Heart right ventricle (tissue), 16 donors: ENCODE data around the gene CNR2. TPM values are rescaled to one million over a fixed set of nuclear protein-coding genes. Genes with fewer than 3 reads are reported as not detected.
"Not testable (repeated sequence)": the region's sequence is repeated elsewhere in the genome, so short reads cannot be mapped to it uniquely, and the experiment has no call there.

Source experiments
- ATAC-seq, 8 donors: fragments of 200-7000 bp; cut with Tn5 transposase; one replicate each; pipeline ENCODE4 v1.9.1; 2020; ENCODE audit warnings: mild to moderate bottlenecking in 8 of 8, moderate library complexity in 8 of 8, moderate number of reproducible peaks in 1 of 8
- DNase-seq, 2 donors: peaks; one replicate each; pipeline ENCODE4 v3.0.0-alpha.2; 2020
- H3K27ac ChIP-seq, 10 donors: fragments of 200-600 bp; sonication (generic) in 2 of 10; one replicate each; pipeline versions ENCODE4 v1.5.0 to v1.8.0; 2020 to 2022; ENCODE audit warnings: mild to moderate bottlenecking in 3 of 10
- H3K27me3 ChIP-seq, 7 donors: fragments of 200-600 bp; one replicate each; pipeline ENCODE4 v1.8.0; 2021 to 2022; ENCODE audit warnings: mild to moderate bottlenecking in 2 of 7
- H3K36me3 ChIP-seq, 9 donors: fragments of 200-600 bp; sonication (generic) in 1 of 9; one replicate each; pipeline versions ENCODE4 v1.5.0 to v1.8.0; 2020 to 2022; ENCODE audit warnings: mild to moderate bottlenecking in 2 of 9
- H3K4me1 ChIP-seq, 9 donors: fragments of 200-600 bp; sonication (generic) in 1 of 9; one replicate each; pipeline versions ENCODE4 v1.5.0 to v1.8.0; 2020 to 2022; ENCODE audit warnings: mild to moderate bottlenecking in 4 of 9
- H3K4me3 ChIP-seq, 10 donors: fragments of 200-600 bp; sonication (generic) in 2 of 10; one replicate each; pipeline versions ENCODE4 v1.5.0 to v1.8.0; 2020 to 2022; ENCODE audit warnings: mild to moderate bottlenecking in 7 of 10, moderate library complexity in 2 of 10
- H3K9me3 ChIP-seq, 11 donors: fragments of 200-600 bp in 10 of 11; sonication (generic) in 2 of 11; one replicate each; pipeline versions ENCODE4 v1.5.0 to v1.8.0; 2013 to 2022; ENCODE audit warnings: mild to moderate bottlenecking in 2 of 11, control low read depth in 1 of 11, moderate library complexity in 1 of 11
- CTCF ChIP-seq, 9 donors: fragments of 200-600 bp; sonication (generic) in 2 of 9; IDR thresholded peaks; one replicate each; pipeline versions ENCODE4 v1.5.0 to v1.8.0; 2021 to 2022; ENCODE audit warnings: antibody characterized with exemption in 9 of 9, mild to moderate bottlenecking in 5 of 9, moderate library complexity in 1 of 9
- WGBS, 2 donors: extraction: QIAGEN DNeasy Blood & Tissue Kit; methylation state at CpG; one replicate each; pipeline ENCODE4 v1.1.7; 2013; ENCODE audit warnings: inconsistent platforms in 1 of 2; 5-methylcytosine and 5-hydroxymethylcytosine counted together
- intact Hi-C, 10 donors: fragments of 100-400 bp; cut with DNase I; formaldehyde crosslinking; loops; one replicate each; pipeline versions ENCODE4 v1.11.1 to v1.14.2; 2022
- polyA plus RNA-seq, 2 donors: library from polyadenylated mRNA; stranded (reverse); fragments of 200-250 nt; gene quantifications; one replicate each; pipeline ENCODE4 v1.2.3, GENCODE V29; 2013
- total RNA-seq, 10 donors: library from RNA; stranded (reverse); fragmentation: NEBNext Ultra II Directional in 3 of 10; extraction: Animal tissue kit (Norgen Biotek cat#: 25700) in 3 of 10; gene quantifications; one replicate each; pipeline versions ENCODE4 v1.2.1 to v1.2.4, GENCODE V29; 2021 to 2023
- donor health status: Arrhythmogenic right ventricular cardiomyopathy.
- donor health status: ischemic (EF 13 %, LVEDD 7.1; RV severe dilation, severe dysfunction).
- donor health status: healthy with polysubstance abuse.
- donor health status: DM: no; HTN: yes; CAD: no.
- donor health status: DM: no; HTN: no; CAD: no.
- donor health status: ischemic (EF 25% LVEDD 6.9; RV normal size, moderate dysfunction).
- donor health status: ischemic (EF 25% LVEDD 5.7; RV mildly dilated, moderate dysfunction).
- donor health status: healthy.
- donor health status: DM: yes; HTN: yes; CAD: no.
- donor health status: Ischemic cardiomyopathy.
- donor health status: ischemic (EF 35%, LVEDD 5.7; RV mildly dilated, moderate dysfunction).
- donor health status: nonischemic (EF 11% LVEDD 7.7; RV severe dilation, severe dysfunction).
- donor health status: DM: yes; HTN: yes; CAD: no.
- donor health status: PGD.
- donor health status: ischemic (EF 29% LVEDD 5.4; RV normal size, mild dysfunction).
- donor health status: nonischemic (EF 23%, LVEDD 6.1; RV moderate dilation, normal function).

Gene CNR2
- total and polyA plus RNA-seq, 12 donors: 0.01 to 0.19 TPM; not detected in 10

GRCh38 chr1:23862640-23863039 lies 50.5 kb downstream of the CNR2 start:
- H3K27me3 ChIP-seq: no peaks in the 10 kb centered on the region
- H3K9me3 ChIP-seq: no peaks in the 10 kb centered on the region
- DNase-seq: no peak
- no peak overlapping the region for H3K27ac ChIP-seq
- H3K4me3 ChIP-seq: no peak overlapping the region
- no peak for ATAC-seq
- no peak for TF ChIP-seq CTCF (IDR thresholded peaks at IDR 0.05)
- intact Hi-C loops: loop anchor here in 6 of 10 donors (10.0 kb wide), 5 partner anchors 48 to 162 kb away; partner anchors contain the start of genes PITHD1 (in 3 of the 6), CNR2 (in 1 of the 6) and GALE (in 1 of the 6)
- H3K36me3 ChIP-seq: peaks cover 0 to 78% (median 22%) of the 10 kb centered on the region in 9 donors
- 78 to 79% methylated on average over 3 of the region's 3 CpGs for WGBS, 2 donors
- peaks cover 3 to 30% (median 18%) of the 10 kb centered on the region in 9 donors for H3K4me1 ChIP-seq

DNA sequence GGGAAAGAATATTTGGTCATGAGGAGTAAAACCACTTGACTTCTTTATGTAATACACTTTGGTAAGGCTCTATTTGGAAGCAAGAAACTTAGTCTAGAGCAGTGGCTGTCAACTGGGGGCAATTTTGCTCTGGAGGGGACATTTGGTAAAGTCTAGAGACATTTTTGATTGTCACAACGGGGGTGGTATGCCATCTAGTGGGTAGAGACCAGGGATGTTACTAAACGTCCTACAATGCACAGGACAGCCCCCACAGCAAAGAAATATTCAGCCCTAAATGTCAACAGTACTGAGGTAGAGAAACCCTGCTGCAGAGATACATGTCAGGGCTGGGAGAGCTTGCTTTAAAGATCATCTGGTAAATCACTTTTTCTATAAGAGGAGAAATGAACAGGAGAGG lies 58.6 kb downstream of the CNR2 start:
- Histone ChIP-seq H3K4me1 (peaks cover 0 to 2% (median 0%) of the 10 kb centered on the region in 9 donors), H3K27ac (no peak overlapping the region), H3K36me3 (peaks cover 0 to 73% (median 18%) of the 10 kb centered on the region in 9 donors), H3K9me3 (no peaks in the 10 kb centered on the region), H3K4me3 (no peak overlapping the region), H3K27me3 (no peaks in the 10 kb centered on the region)
- DNase-seq (no peak), ATAC-seq (peak in 1 of 8 donors; percentile 25)
- peak in 6 of 9 donors; percentile 19 to 38 (median 34) for TF ChIP-seq CTCF (IDR thresholded peaks at IDR 0.05)
- 29 to 46% methylated on average over 2 of the region's 2 CpGs for WGBS, 2 donors
- intact Hi-C loops: no loop called here

DNA sequence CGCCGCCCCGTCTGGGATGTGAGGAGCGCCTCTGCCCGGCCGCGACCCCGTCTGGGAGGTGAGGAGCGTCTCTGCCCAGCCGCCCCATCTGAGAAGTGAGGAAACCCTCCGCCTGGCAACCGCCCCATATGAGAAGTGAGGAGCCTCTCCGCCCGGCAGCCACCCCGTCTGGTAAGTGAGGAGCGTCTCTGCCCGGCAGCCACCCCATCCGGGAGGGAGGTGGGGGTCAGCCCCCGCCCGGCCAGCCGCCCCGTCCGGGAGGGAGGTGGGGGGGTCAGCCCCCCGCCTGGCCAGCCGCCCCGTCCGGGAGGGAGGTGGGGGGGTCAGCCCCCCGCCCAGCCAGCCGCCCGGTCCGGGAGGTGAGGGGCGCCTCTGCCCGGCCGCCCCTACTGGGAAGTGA lies 60.0 kb downstream of the CNR2 start:
- WGBS, 2 donors: 96 to 99% methylated on average over 11 to 23 of the region's 34 CpGs
- H3K27me3 ChIP-seq, H3K27ac ChIP-seq, H3K4me3 ChIP-seq, H3K9me3 ChIP-seq, DNase-seq, ATAC-seq, intact Hi-C loops: not testable (repeated sequence)
- peaks cover 0 to 15% (median 0%) of the 10 kb centered on the region in 9 donors for H3K4me1 ChIP-seq
- H3K36me3 ChIP-seq: peaks cover 0 to 68% (median 21%) of the 10 kb centered on the region in 9 donors

GRCh38 chr1:23851406-23851805 lies 61.8 kb downstream of the CNR2 start:
- H3K4me3 ChIP-seq, intact Hi-C loops, ATAC-seq, H3K9me3 ChIP-seq, H3K27ac ChIP-seq, DNase-seq, H3K27me3 ChIP-seq: not testable (repeated sequence)
- H3K36me3 ChIP-seq: peaks cover 0 to 68% (median 30%) of the 10 kb centered on the region in 9 donors
- peaks cover 0 to 18% (median 0%) of the 10 kb centered on the region in 9 donors for H3K4me1 ChIP-seq

DNA sequence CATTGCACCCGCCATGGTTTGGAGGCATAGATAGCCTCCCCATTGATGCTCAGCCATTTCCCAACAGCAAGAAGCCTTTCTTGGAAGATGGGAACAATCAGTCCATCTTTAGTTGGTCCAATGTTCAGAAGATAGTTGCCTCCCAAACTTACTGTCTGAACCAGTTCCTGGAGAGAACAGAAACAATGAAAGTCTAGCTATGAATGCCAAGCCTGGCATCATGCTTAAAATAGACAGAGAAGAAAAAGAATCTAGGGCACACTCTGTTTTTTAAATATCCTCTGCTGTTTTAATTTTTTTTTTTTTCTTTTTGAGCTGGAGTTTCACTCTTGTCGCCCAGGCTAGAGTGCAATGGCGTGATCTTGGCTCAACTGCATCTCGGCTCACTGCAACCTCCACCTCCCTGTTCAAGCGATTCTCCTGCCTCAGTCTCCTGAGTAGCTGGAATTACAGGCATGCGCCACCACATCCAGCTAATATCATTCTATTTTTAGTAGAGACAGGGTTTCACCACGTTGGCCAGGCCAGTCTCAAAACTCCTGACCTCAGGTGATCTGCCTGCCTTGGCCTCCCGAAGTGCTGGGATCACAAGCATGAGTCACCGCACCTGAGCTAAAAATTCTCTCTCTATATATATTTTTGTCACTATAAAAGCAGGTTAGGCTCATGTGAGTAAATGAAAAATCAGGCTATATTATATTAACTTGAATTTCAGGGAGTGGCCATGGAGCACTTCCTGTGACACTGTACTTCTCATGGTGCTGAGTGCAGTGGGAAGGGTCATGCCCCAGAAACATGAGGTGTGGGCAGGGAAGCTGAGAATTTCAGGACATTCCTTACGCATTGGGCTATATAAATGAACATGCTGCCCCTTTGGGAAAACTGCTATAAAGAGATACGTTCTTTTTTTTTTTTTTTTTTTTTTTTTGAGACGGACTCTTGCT lies 64.2 kb downstream of the CNR2 start:
- TF ChIP-seq CTCF (IDR thresholded peaks at IDR 0.05): no peak
- WGBS, 2 donors: 65 to 68% methylated on average over 12 of the region's 12 CpGs
- Histone ChIP-seq H3K36me3 (peaks cover 0 to 70% (median 32%) of the 10 kb centered on the region in 9 donors), H3K4me1 (peaks cover 0 to 18% (median 0%) of the 10 kb centered on the region in 9 donors), H3K4me3 (no peak overlapping the region), H3K9me3 (peaks cover 0 to 9% (median 0%) of the 10 kb centered on the region in 11 donors), H3K27ac (peak overlapping the region; percentile 3 to 85 (median 64)), H3K27me3 (no peaks in the 10 kb centered on the region)
- no peak for DNase-seq
- peak; percentile 29 to 92 (median 76) for ATAC-seq
- intact Hi-C loops: no loop called here

- H3K9me3 ChIP-seq, intact Hi-C loops, H3K4me3 ChIP-seq, ATAC-seq, H3K27me3 ChIP-seq, DNase-seq: not testable (repeated sequence)
- Histone ChIP-seq H3K4me1 (peaks cover 0 to 18% (median 0%) of the 10 kb centered on the region in 9 donors), H3K36me3 (peaks cover 0 to 74% (median 32%) of the 10 kb centered on the region in 9 donors), H3K27ac (peak overlapping the region in 1 of 10 donors; percentile 74)
- 97 to 100% methylated on average over 2 of the region's 2 CpGs for WGBS, 2 donors
Measured at GRCh38 chr1:23847482-23848095, 65.6 kb downstream of the CNR2 start.
